GM18861 (cell line): ENCODE measurements around the gene SMTN.
"Not testable (repeated sequence)": the region's sequence is repeated elsewhere in the genome, so short reads cannot be mapped to it uniquely, and the experiment has no call there.

Experiments used
- ATAC-seq: cut with Tn5 transposase; IDR thresholded peaks from one replicate; pipeline ENCODE4 v1.9.1; 2021; ENCODE audit not compliant: unreplicated experiment

Gene SMTN

DNA sequence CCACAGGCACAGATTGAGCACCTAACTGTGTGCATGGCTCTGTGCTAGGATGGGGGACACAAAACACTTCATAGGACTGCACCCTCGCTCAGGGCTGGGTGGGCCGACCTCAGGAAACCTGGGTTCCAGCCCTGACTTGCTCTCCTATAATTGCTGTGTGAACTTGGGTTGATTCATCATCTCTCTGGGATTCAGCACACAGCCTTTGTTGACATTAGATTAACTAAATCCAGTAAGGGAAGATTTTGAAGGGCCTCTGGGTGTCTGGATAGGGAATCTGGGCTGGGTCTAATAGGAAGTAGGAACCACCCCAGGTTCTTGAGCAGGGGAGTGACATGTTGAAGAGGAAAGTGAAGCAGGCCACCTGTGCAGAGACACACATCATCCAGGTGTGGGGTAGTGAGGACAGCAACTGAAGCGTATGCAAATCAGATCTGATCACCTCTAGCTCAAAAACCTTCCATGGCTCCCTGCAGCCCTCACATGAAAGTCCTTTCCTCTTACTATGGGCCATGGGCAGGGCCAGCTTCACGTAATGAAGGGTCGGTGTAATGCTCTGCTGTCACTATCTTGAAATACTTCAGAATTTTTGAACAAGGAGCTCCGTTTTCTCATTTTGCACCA is 11.3 kb upstream of the SMTN start:
- ATAC-seq: not testable (repeated sequence)

DNA sequence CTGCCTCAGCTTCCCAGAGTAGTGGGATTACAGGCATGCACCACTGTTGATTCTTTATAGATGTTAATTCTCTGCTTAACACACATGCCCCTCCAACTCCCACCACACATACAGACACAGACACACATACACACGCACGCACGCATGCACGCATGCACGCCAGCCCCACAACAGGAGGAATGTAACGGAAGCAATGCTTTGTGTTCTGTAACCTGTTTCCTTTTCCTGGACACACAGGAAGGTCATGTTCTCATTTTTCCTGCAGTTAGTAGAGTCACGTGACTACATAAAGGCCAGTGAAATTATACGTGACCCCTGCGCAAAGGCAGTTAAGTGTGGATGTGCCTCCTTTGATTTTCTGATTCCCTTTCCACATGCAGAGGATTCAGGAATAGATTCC is 8.0 kb upstream of the SMTN start:
- ATAC-seq: not testable (repeated sequence)

DNA sequence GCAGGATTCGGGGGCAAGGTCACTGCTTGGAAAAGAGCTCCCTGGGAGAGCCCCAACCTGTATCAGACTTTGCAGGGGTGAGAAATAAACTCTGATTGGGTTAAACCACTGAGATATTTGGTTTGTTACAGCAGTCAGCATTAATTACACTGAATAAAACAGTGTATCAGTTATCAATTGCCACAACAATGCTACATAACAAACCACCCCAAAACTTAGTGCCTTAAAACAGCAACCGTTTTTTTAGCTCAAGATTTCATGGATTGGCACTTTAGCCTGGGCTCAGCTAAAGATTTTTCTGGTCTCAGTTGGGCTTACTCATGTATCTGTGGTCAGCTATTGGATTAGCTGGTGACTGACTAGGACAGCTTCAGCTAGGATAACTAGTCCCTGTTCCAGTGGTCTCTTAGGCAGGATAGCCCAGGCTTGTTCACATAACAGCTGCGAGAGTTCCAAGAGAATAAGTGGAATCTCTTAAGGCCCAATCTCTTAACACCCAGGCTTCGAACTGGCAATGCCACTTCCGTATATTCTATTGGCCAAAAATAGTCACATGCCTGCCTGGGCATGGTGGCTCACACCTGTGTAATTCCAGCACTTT is 7.5 kb upstream of the SMTN start:
- ATAC-seq: not testable (repeated sequence)

DNA sequence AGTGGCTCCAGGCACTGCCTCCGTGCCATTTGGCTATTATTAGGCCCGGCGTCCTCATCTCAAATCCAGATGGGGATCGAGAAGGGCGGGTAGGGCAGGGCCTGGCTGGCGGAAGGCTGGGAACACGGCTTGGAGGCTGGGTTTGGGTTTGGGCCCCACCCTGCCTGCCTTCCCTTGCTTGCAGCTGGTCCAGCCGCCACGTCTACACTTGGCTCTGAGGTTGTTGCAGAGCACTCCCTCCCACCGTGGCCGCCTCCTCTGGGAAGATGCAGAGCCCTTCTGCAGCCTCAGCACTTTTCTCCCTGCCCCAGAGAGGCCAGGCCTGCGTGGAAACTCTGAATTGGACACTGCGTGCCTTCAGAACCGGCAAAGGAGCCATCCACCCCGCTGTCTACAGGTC is 5.2 kb upstream of the SMTN start:
- no peak for ATAC-seq

DNA sequence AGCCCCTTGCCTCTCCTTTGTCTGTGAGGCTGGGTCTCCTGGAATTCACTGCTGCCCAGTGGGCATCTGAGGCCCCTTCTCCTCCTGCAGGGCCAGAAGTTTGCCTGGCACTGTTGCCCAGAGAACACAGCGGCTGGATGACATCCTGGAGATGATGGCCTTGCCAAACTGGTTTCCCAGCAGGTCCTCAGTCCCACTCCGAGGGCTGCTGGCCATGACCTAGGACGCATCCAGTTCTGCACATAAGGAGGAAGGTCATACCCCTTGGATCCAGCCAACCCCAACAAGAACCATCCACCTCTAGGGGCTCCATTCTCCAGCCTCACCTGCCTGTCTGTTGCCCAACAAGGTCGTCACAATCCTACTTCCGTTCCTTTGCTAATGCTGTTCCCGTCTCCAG is 3.4 kb upstream of the SMTN start:
- no peak for ATAC-seq

DNA sequence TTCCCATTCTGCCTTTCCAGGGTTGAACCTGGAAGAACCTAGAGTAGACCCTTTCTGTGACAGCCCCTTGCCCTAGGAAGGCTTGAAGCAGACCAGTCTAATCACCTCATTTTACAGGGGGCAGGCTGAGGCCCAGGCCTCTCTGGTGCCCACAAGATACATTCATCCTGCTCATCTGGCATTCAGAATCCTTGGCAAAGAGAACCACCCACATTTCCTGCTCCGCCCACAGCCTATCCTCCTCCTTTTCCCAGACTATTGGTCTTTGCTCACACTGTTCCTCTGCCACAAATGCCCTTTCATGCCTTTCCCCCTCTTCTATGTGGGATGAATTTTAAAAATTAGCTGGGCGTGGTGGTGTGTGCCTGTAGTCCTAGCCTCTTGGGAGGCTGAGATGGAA is 2.7 kb upstream of the SMTN start:
- ATAC-seq: not testable (repeated sequence)

DNA sequence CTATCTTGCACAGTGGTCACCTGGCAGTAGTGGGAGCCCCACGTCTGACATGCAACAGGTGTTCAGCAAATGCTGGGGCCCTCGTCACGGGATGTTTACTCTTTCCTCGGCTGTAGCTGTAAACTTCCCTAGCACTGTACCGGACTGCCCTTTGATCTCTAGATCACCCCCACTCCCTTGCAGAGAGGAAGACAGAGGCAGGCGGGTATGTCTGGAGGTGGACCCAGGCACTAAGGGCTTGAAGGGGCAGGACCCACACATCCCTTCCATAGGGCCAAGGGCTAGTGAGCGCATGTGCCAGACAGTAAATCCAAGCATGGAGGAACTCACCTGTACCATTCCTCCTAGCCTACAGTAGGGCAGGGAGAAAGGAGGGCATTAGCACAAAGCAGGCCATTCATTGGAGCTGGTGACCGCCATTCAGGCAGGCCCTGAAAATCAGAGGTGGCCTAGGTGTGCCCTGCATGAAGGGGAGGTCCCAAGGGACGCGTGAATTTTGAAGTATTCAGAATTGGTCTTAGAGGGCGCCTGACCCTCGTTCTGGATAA is 1.9 kb upstream of the SMTN start:
- no peak for ATAC-seq

DNA sequence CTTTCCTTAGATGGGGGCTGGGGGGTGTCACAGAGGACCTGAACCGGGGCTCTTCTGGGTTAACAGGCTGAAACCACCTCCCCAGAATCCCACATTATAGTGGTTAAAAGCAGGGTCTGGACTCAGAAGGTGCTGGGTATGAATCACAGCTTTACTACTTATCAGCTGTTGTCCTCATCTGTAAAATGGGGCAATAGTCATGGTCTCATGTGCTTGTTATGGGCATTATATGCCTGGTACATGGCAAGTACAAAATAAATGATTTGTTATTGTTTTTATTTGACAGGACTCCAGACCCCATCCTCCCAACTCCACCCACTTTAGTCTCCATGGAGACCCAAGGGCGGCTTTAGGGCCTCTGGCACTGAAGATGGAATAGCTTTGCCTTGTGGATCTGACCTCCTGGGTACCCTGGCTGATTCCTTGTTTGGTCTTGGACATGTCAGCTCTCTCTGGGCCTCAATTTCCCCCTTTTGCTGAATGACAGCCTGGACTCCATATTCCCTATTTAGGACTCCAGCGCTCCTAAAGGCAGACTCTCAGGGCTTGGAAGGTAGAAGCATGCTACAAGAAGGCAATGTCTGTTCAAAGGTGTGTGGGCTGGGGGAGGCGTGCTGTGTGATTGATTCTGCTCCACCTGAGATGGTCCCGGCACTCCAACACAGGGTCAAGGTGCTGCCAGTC is 812 bp upstream of the SMTN start:
- no peak for ATAC-seq

DNA sequence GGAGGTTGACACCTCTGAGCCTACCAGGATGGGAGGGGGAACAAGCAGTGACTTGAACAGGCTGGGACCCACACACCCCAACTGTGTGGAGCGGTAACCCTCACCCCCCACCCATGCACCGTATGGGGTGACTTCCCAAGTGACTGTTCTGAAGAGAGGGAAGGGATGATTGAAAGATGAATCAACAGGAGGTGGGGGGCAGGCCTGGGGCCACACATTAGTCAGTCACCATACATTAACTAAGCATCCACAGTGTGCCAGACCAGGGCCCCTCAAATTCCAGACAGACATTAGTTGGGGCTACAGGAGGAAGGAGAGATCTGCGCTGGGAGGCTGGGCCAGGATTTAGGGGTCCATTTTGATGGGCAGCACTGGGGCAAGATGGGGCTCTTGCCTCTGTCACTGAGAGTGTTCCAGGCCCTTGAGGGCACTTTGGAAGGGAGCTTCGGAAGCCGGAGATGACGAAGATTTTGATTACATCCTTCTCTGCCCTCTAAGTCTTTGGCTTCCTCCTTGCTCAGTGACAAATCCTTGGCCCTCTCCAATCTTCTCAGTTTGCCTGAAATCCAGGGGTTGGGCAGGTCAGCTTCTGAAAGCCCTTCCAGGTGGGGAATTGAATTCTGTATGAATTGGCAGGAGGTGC is 966 bp downstream of the SMTN start:
- ATAC-seq: no peak

DNA sequence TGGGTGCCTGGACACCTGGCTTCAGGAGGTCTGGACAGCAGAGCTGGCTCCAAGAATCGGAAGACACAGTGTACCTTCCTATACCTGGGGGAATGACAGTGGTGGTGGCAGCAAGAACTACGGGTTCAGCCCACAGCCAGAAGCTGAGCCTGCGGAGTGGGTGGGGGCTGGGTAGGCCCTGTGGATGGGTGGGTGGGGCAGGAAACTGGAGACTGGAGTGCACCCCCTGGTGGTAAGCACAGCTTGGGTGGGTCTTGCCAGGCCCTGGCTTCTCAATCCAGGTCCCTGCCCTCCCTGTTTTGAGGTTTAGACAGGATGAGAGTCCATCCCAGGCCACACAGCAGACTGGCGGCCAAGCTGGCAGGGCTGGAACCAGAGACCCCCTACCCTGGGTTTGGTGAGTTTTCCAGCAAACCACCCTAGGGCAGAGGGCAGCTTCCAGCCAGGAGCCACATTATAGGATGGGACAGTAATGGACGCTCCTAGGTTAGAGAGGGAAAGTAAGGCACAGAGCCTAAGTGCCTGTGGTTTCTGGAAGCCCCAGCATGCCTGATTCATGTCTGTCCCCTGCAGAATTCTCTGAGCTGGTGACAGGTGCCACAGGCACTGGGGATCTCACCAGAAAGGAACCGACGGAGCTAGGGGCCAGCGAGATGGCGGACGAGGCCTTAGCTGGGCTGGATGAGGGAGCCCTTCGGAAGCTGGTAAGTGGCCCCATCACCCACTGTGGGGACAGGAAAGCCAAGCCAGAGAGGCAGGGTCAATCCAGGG is 1.7 kb downstream of the SMTN start:
- ATAC-seq: no peak

DNA sequence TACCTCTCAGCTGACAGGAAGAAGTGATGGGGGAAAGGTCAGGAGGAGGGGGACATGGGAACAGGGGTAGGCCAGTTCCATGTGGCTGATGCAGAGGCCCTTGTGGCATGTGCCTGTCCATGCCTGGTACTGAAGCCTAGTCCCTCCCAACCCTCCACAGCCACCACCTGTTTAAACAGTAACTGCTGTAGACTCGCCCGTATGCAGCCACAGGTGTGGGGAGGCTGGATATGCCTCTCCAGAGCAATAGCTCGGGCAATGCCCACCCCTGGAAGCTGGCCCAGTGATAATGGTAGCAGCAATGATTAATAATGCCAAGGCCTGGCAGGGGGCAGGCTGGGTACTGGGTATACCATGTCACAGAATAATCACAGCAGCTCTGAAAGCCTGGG is 2.3 kb downstream of the SMTN start:
- ATAC-seq: no peak

DNA sequence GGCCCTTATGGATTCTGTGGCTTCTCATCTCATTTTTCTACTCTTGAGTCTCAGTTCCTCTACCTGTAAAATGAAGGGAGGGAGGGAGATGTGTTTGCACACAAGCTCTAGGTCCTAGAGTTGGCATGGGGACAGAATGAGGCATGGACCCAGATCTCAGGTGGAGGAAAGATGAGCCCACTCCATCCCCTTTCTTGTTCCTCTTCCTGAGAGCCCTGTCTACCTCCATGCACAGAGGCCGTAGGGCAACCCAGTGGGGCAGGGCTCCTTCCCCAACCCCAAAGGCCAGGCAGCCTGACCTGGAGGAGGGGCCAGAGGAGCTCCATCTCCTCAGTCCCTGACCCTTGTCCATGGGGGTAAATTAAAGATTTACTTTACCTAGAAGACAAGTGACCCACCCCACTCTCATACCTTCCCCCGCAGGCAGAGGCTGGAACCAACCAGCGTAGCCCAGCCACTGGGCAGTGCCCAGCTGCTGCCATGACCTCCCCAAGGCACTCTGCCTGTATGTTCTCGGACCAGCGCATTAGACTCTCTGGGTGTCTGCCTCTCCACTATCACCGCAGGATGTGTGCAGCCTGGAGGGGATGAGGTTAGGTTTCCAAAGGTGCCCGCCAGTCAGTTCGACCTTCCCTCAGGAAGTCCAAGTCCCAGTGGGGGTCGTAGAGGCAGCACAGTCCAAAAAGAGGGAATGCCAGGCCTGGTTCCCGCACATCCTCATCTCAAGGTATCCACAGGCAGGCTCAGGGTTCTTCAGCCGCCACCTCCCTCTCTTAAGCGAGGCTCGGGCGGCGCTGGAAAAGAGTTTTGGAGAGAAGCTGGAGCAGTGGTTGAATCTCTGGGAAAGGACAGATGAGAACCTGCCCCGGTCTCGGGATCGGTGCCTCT is 3.0 kb downstream of the SMTN start:
- no peak for ATAC-seq

DNA sequence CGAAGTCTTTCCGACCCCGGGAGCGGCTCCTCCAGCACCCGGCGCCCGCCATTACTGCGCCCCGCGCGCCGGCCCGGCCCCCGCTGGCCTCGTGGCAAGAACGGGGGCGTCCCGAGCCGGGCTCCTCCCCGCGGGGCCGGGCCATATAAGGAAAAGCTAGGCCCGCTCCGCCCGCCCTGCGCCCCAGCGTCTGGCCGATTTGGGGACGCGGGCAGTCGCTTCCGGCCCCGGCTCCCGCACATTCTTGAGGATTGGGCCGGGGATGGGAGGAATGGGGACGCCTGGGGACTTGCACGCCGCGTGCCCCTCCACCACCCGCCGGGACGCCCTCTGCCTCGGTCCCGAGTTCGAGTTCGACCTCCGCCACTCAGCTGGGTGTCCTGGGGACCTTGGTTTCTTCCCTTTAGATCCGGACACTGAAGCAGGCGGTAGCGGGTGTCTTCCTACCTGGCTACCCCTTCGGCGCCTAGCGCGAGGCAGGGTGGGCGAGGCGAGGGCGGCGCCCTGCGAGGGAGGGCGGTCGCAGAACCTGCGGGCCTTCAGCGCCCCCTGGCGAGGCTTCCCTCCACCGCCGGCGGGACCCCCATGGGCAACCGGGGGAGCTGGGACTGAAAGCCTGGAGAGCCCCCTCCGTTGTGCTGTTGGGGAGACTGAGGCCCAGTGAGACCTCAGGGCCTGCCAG is 3.8 kb downstream of the SMTN start:
- ATAC-seq: peak; percentile 37

DNA sequence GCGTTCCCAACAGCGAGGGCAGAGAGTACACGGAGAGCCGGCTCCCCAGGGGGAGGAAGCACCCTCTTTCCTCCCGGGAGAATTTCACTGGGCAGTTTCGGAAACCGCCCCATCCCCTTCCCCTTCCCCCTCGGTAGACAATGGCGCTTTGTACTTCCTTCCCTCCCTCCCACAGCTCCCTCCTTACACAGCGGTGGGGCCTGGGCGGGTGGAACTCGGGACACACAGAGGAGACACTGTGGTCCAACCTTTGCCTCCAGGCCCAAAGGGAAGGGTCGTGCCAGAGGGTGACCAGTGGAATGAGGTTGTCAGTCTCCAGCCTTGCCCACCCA is 4.3 kb downstream of the SMTN start:
- ATAC-seq: no peak

DNA sequence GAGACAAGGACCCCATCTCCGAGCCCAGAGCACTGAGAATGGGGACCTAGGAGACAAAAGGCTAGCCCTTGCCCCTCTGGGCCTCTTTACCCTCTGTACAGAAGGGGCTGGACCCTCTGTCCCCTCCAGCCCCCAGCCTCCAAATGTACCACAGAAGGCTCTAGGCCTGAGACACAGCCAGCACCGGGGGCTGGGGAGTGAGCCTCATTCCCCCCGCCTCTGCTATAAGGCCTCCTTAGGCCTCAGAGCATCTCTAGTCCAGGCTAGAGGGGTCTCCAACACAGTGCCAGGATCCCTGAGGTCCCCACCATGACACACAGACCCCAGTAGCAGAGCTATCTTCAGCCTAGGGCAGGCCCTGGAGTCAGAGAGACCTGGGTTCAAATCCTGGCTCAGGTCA is 4.8 kb downstream of the SMTN start:
- ATAC-seq: no peak

DNA sequence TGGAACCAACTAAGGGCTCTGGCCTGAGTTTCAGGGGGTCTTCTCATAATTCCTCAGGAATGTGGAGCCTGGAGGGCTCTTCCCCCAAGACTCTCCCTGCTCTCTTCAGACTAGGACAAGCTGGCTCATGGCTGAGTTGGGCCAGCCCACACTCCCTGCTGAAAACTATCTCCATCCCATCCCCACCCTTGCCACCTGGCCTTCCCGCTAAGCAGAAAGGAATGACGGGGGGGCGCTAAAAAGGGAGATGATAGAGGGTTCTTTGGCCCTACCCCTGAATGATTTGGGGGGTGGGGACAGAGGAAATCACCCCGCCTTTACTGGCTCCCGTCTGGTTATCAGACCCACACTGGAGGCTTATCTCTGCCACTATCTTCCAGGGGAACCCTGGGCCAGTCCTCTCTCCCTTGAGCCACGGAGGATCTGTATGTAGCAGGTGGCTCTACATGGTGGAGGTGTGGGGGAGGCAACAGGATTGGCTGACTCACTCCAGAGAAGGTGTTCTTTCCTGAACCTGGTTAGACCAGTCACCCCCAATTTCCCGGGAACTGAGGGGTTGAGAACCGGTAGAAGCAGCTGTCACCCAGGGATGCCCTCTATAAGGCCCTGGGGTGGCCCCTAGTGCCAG is 5.7 kb downstream of the SMTN start:
- no peak for ATAC-seq

DNA sequence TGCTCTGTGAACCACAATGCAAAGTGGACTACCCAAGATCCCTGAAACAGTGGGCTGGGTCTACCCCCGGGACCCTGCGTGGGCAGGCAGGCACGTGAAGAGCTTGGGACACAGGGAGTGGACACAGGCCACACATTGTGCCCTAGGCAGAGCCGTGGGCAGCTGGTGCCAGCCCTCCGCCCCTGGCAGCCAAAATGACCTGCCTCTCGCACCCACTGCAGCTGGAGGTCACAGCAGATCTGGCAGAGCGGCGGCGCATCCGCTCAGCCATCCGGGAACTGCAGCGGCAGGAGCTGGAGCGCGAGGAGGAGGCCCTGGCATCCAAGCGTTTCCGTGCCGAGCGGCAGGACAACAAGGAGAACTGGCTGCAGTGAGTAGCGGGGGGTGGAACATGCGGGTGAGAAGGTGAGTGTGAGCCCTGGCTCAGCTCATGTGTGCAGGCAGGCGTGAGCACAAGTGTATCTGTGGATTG is 6.7 kb downstream of the SMTN start:
- ATAC-seq: no peak

DNA sequence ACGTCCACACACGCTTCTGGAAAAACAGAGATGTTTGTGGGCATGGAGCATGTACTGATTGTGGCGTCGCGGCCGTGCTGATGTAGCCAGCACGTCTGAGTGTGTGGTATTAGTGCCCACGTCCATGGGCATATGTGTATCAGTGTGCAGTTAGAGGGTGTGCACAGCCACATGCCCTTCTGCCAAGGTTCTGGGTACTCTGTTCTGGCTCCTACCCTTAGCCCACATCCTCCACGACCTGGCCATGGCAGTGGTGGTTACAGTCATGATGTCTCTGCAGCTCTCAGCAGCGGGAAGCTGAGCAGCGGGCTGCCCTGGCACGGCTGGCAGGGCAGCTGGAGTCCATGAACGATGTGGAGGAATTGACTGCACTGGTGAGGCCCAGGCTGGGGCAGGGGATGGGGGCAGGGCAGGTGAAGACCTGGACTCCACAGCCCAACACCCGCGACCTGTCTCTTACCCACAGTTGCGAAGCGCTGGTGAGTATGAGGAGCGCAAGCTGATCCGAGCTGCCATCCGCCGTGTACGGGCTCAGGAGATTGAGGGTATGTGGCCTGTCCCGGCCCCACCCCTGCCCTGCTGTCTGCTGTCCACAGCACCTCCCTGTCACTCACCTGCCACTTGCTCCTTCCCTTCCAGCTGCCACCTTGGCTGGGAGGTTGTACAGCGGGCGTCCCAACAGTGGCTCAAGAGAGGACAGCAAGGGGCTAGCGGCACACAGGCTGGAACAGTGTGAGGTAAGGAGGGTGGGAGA is 7.3 kb downstream of the SMTN start:
- ATAC-seq: no peak
